A549 (cell line): ENCODE measurements around the gene TRMT11. TPM values are rescaled to one million over a fixed set of nuclear protein-coding genes. Genes with fewer than 3 reads are reported as not detected.

Experiments
- ATAC-seq, 2 experiments: fragments of 200-7000 bp in 1 of 2; fragments of >200 bp in 1 of 2; cut with Nextera tagmentation in 1 of 2; cut with Tn5 transposase in 1 of 2; 3 replicates each; pipeline versions ENCODE4 v1.8.0 to v1.9.1; 2018 to 2020; ENCODE audit warnings: mild to moderate bottlenecking in 1 of 2, moderate library complexity in 1 of 2
- CTCF ChIA-PET: fragments of 300-600 bp; sonication (Branson Sonifier 250); formaldehyde crosslinking; extraction: SDS; loops from one replicate; lab custom pipeline; 2021; ENCODE audit warnings: antibody characterized with exemption, inconsistent platforms; lab: Yijun Ruan, JAX
- POLR2A ChIA-PET: fragments of 350-600 bp; formaldehyde crosslinking; extraction: SDS; loops from one replicate; lab custom pipeline; 2021; ENCODE audit warnings: antibody characterized with exemption, inconsistent platforms; lab: Yijun Ruan, JAX
- DNase-seq, 2 experiments: peaks; one replicate each; pipeline versions ENCODE4 v3.0.0 to v3.0.0-alpha.2; 2011 to 2016; ENCODE audit warnings: low read depth in 1 of 2, low spot score in 1 of 2
- FAIRE-seq: peaks from 2 replicates; lab custom pipeline; 2011; peaks lifted over from hg19 to GRCh38; lab: Jason Lieb, UNC
- H3K27ac ChIP-seq, 2 experiments: fragments of >200 bp; sonication (Bioruptor Twin); formaldehyde crosslinking; 3 replicates each; pipeline ENCODE4 v1.5.1; 2016 to 2017
- H3K4me1 ChIP-seq: fragments of >200 bp; sonication (Bioruptor Twin); formaldehyde crosslinking; 3 replicates; pipeline ENCODE4 v1.6.1; 2016
- H3K4me2 ChIP-seq: fragments of >200 bp; sonication (Bioruptor Twin); formaldehyde crosslinking; 3 replicates; pipeline ENCODE4 v1.6.1; 2016
- H3K4me3 ChIP-seq: fragments of >200 bp; sonication (Bioruptor Twin); formaldehyde crosslinking; 3 replicates; pipeline ENCODE4 v1.5.1; 2016
- H3K9me3 ChIP-seq: fragments of >200 bp; sonication (Bioruptor Twin); formaldehyde crosslinking; 3 replicates; pipeline ENCODE4 v1.6.1; 2016
- BHLHE40 ChIP-seq: IDR thresholded peaks from 2 replicates; pipeline ENCODE4 v1.6.1; 2012; ENCODE audit warnings: low read depth, low read length, inconsistent platforms
- CHD2 ChIP-seq: fragments of 150-350 bp; IDR thresholded peaks from 2 replicates; pipeline ENCODE4 v1.6.1; 2014; ENCODE audit warnings: low read length; ENCODE audit not compliant: partially characterized antibody
- EP300 ChIP-seq, 2 experiments: fragments of >200 bp; sonication (Bioruptor Twin); formaldehyde crosslinking; IDR thresholded peaks; 2 replicates in 1 of 2; 3 replicates in 1 of 2; pipeline ENCODE4 v1.6.1; 2016 to 2017
- GATA3 ChIP-seq: IDR thresholded peaks from 2 replicates; pipeline ENCODE4 v1.6.1; 2012; ENCODE audit warnings: borderline replicate concordance
- HDAC2 ChIP-seq: fragments of 200-600 bp; sonication (generic); IDR thresholded peaks from 2 replicates; pipeline ENCODE4 v1.6.1; 2016
- HEYL ChIP-seq: fragments of 250-450 bp; sonication (Bioruptor Pico); IDR thresholded peaks from 2 replicates; pipeline ENCODE4 v1.8.0; 2021; ENCODE audit warnings: mild to moderate bottlenecking, moderate library complexity
- HOXA7 ChIP-seq: fragments of 250-450 bp; sonication (Bioruptor Pico); IDR thresholded peaks from 2 replicates; pipeline ENCODE4 v1.5.0; 2020; ENCODE audit warnings: mild to moderate bottlenecking, moderate library complexity
- HOXB13 ChIP-seq: fragments of 250-450 bp; sonication (Bioruptor Pico); IDR thresholded peaks from 2 replicates; pipeline ENCODE4 v1.5.0; 2020; ENCODE audit warnings: low read depth, mild to moderate bottlenecking, moderate library complexity
- JUNB ChIP-seq: fragments of >200 bp; sonication (Bioruptor Twin); formaldehyde crosslinking; IDR thresholded peaks from 2 replicates; pipeline ENCODE4 v1.6.1; 2016
- KDM5A ChIP-seq: fragments of 200-600 bp; sonication (generic); IDR thresholded peaks from 2 replicates; pipeline ENCODE4 v1.6.1; 2016; ENCODE audit warnings: antibody characterized with exemption, mild to moderate bottlenecking
- MAFK ChIP-seq: fragments of 450-650 bp; IDR thresholded peaks from 2 replicates; pipeline ENCODE4 v1.6.1; 2014; ENCODE audit not compliant: partially characterized antibody
- MAZ ChIP-seq: fragments of 150-350 bp; IDR thresholded peaks from 2 replicates; pipeline ENCODE4 v1.6.1; 2014; ENCODE audit warnings: antibody characterized with exemption, low read depth, low read length, borderline replicate concordance
- PHF8 ChIP-seq: fragments of 200-600 bp; sonication (generic); IDR thresholded peaks from 2 replicates; pipeline ENCODE4 v1.6.1; 2016; ENCODE audit warnings: low read depth, mild to moderate bottlenecking, antibody characterized with exemption, moderate library complexity, borderline replicate concordance
- RARB ChIP-seq: fragments of 250-450 bp; sonication (Bioruptor Pico); IDR thresholded peaks from 2 replicates; pipeline ENCODE4 v1.8.0; 2021; ENCODE audit warnings: mild to moderate bottlenecking, moderate library complexity
- RCOR1 ChIP-seq: fragments of 150-350 bp; IDR thresholded peaks from 2 replicates; pipeline ENCODE4 v1.6.1; 2014; ENCODE audit warnings: antibody characterized with exemption, low read length, low read depth
- RNF2 ChIP-seq: fragments of 200-600 bp; sonication (generic); IDR thresholded peaks from 2 replicates; pipeline ENCODE4 v1.6.1; 2016; ENCODE audit warnings: low read depth, mild to moderate bottlenecking, antibody characterized with exemption, moderate library complexity, borderline replicate concordance
- SREBF2 ChIP-seq: fragments of 450-650 bp; IDR thresholded peaks from 2 replicates; pipeline ENCODE4 v1.6.1; 2014; ENCODE audit warnings: mild to moderate bottlenecking, moderate library complexity
- TFCP2L1 ChIP-seq: fragments of 250-450 bp; sonication (Bioruptor Pico); IDR thresholded peaks from 2 replicates; pipeline ENCODE4 v1.5.0; 2021; ENCODE audit warnings: mild to moderate bottlenecking
- ZC3H11A ChIP-seq: fragments of 450-650 bp; IDR thresholded peaks from 2 replicates; pipeline ENCODE4 v1.6.1; 2014; ENCODE audit warnings: antibody characterized with exemption, mild to moderate bottlenecking
- WGBS: methylation state at CpG from one replicate; pipeline ENCODE4 v1.1.6; 2017; ENCODE audit errors: missing lambda C conversion rate; 5-methylcytosine and 5-hydroxymethylcytosine counted together
- polyA plus RNA-seq, 4 experiments: library from polyadenylated mRNA; depleted of rRNA in 3 of 4; stranded (reverse); fragments of >200 nt; fragmentation: RNase III in 1 of 4; extraction: RNeasy Plus Mini Kit Qiagen cat#74134 plus additional on column Dnase treatment in 1 of 4; gene quantifications; 2 replicates in 3 of 4; 3 replicates in 1 of 4; pipeline ENCODE4 v1.2.3, GENCODE V29; 2011 to 2017
- TF ChIP-seq, protein P1 (sequence below): fragments of >200 bp; sonication (Bioruptor Twin); formaldehyde crosslinking; IDR thresholded peaks from 2 replicates; pipeline ENCODE4 v1.6.1; 2016
- TF ChIP-seq, protein P2 (sequence below): fragments of >200 bp; sonication (Bioruptor Twin); formaldehyde crosslinking; IDR thresholded peaks from 3 replicates; pipeline ENCODE4 v1.5.1; 2016
- TF ChIP-seq, protein P3 (sequence below): fragments of 450-650 bp; IDR thresholded peaks from 2 replicates; pipeline ENCODE4 v1.6.1; 2014; ENCODE audit warnings: antibody characterized with exemption
- TF ChIP-seq, protein P4 (sequence below): fragments of 150-350 bp; IDR thresholded peaks from 2 replicates; pipeline ENCODE4 v1.6.1; 2014; ENCODE audit warnings: low read depth, mild to moderate bottlenecking, low read length

The TRMT11 gene
- polyA plus RNA-seq, 2 of the 4 experiments (the other 2 are of a cell fraction) = 17.4 to 44.1 TPM

DNA sequence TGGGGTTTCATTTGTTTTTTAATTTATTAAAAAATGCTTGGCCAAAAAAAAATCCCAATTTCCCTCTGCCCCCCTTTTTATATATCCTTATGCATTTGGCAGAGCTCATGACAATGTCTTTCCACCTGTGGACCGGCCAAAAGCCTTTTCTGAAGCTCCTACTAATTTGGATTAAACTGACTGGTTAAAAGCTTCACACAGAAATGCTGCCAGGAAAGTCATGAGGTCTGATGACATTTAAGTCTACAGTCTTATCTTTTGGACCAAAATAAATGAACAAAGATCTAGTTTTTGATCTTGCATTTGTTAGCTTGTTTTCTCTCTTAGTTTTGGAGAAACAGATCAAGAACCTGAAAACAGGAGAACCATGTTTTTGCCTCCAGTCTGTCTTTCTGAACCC lies 66.1 kb downstream of the TRMT11 start:
- ATAC-seq (no peak), DNase-seq (no peak)
- H3K27ac ChIP-seq = no peak overlapping the region
- TF ChIP-seq BHLHE40 = no peak
- no peak for TF ChIP-seq EP300 (IDR thresholded peaks at IDR 0.05)
- TF ChIP-seq HOXB13 (CRISPR knock-in tag) = no peak
- no peak for TF ChIP-seq CHD2
- TF ChIP-seq MAFK = no peak
- TF ChIP-seq HEYL = no peak
- TF ChIP-seq RCOR1 = no peak
- TF ChIP-seq, protein P1, sequence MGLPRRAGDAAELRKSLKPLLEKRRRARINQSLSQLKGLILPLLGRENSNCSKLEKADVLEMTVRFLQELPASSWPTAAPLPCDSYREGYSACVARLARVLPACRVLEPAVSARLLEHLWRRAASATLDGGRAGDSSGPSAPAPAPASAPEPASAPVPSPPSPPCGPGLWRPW = no peak
- TF ChIP-seq ZC3H11A = no peak
- TF ChIP-seq, protein P2, sequence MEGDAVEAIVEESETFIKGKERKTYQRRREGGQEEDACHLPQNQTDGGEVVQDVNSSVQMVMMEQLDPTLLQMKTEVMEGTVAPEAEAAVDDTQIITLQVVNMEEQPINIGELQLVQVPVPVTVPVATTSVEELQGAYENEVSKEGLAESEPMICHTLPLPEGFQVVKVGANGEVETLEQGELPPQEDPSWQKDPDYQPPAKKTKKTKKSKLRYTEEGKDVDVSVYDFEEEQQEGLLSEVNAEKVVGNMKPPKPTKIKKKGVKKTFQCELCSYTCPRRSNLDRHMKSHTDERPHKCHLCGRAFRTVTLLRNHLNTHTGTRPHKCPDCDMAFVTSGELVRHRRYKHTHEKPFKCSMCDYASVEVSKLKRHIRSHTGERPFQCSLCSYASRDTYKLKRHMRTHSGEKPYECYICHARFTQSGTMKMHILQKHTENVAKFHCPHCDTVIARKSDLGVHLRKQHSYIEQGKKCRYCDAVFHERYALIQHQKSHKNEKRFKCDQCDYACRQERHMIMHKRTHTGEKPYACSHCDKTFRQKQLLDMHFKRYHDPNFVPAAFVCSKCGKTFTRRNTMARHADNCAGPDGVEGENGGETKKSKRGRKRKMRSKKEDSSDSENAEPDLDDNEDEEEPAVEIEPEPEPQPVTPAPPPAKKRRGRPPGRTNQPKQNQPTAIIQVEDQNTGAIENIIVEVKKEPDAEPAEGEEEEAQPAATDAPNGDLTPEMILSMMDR = no peak
- no peak for TF ChIP-seq PHF8
- TF ChIP-seq SREBF2 = no peak
- no peak for TF ChIP-seq HDAC2
- TF ChIP-seq RARB (CRISPR knock-in tag) = no peak
- no peak for TF ChIP-seq TFCP2L1 (CRISPR knock-in tag)
- TF ChIP-seq, protein P3, sequence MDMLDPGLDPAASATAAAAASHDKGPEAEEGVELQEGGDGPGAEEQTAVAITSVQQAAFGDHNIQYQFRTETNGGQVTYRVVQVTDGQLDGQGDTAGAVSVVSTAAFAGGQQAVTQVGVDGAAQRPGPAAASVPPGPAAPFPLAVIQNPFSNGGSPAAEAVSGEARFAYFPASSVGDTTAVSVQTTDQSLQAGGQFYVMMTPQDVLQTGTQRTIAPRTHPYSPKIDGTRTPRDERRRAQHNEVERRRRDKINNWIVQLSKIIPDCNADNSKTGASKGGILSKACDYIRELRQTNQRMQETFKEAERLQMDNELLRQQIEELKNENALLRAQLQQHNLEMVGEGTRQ = no peak
- TF ChIP-seq, all 56 proteins: peak for 0
- no peak overlapping the region for H3K4me3 ChIP-seq
- H3K4me1 ChIP-seq = peaks cover 8% of the 10 kb centered on the region; the same call in 2 of the 3 replicates
- FAIRE-seq = no peak
- ChIA-PET POLR2A (no interaction called here), CTCF (interaction anchor here (1.3 to 1.4 kb wide), 2 partner anchors 13 to 19 kb away, joined by 3 to 4 read pairs; no protein-coding TSS in a partner anchor)
- 26% methylated on average over 1 of the region's 1 CpG for WGBS
- no peak overlapping the region for H3K4me2 ChIP-seq
- H3K9me3 ChIP-seq = no peaks in the 10 kb centered on the region

DNA sequence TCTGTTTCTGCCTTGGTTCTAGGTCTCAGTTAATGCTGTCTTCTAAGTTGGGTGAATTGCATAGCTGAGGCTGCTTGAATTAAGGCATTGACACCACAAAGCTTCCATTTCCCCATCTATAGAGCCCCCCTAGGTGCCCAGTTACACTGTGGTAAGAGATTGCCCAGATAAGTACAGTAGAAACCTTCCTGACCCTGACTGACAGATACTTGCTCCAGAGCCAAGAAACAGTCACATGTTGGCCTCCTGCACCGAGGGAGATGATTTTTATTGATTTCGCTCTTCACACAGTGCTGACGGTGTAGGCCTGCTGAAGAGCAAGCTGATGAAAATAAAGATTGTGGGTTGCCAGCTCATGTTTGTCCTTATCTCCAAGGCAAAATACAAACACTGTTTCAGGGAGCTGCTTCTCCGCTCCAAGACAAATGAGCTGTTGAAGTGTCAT lies 67.9 kb downstream of the TRMT11 start:
- H3K4me1 ChIP-seq = peaks cover 8% of the 10 kb centered on the region; the same call in 2 of the 3 replicates
- DNase-seq (peak in 1 of 2 experiments; percentile 43), FAIRE-seq (no peak), ATAC-seq (peak; percentile 22 to 58; a peak in 4 of 6 replicates)
- ChIA-PET POLR2A (no interaction called here), CTCF (no interaction called here)
- no peaks in the 10 kb centered on the region for H3K9me3 ChIP-seq
- no peak overlapping the region for H3K4me2 ChIP-seq
- 75% methylated on average over 4 of the region's 4 CpGs for WGBS
- H3K27ac ChIP-seq = no peak overlapping the region
- H3K4me3 ChIP-seq = no peak overlapping the region
- no peak for TF ChIP-seq BHLHE40
- TF ChIP-seq, protein P2 = no peak
- TF ChIP-seq HOXA7 (CRISPR knock-in tag) = no peak
- TF ChIP-seq GATA3 = peak; percentile 54; the same call in 1 of the 2 replicates
- no peak for TF ChIP-seq KDM5A
- TF ChIP-seq JUNB = no peak

DNA sequence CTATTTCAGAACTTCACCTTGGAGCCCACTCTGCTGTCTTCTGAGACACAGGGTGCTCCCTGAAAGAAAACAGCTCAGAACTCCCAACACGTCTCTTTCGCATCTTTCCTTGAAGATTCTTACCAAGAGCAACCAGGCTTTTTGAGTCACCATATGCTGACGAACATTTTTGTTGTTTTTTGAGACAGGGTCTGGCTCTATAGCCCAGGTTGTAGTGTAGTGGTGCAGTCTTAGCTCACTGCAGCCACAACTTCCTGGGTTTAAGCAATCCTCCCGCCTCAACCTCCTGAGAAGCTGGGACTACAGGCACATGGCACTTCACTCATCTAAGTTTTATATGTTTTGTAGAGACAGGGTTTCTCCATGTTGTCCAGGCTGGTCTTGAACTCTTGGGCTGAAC lies 68.5 kb downstream of the TRMT11 start:
- peaks cover 8% of the 10 kb centered on the region; the same call in 2 of the 3 replicates for H3K4me1 ChIP-seq
- ATAC-seq (no peak; a peak in 1 of 6 replicates), FAIRE-seq (no peak), DNase-seq (no peak)
- ChIA-PET POLR2A (no interaction called here), CTCF (no interaction called here)
- H3K4me3 ChIP-seq = no peak overlapping the region
- no peak overlapping the region for H3K27ac ChIP-seq
- H3K4me2 ChIP-seq = no peak overlapping the region
- WGBS = 90% methylated on average over 4 of the region's 4 CpGs
- H3K9me3 ChIP-seq = no peaks in the 10 kb centered on the region
- TF ChIP-seq, protein P4, sequence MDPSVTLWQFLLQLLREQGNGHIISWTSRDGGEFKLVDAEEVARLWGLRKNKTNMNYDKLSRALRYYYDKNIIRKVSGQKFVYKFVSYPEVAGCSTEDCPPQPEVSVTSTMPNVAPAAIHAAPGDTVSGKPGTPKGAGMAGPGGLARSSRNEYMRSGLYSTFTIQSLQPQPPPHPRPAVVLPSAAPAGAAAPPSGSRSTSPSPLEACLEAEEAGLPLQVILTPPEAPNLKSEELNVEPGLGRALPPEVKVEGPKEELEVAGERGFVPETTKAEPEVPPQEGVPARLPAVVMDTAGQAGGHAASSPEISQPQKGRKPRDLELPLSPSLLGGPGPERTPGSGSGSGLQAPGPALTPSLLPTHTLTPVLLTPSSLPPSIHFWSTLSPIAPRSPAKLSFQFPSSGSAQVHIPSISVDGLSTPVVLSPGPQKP = no peak
- TF ChIP-seq SREBF2 = no peak
- no peak for TF ChIP-seq RCOR1
- no peak for TF ChIP-seq MAZ
- TF ChIP-seq RNF2 = no peak
